ENCODE results near the gene DENND1A.

DNA sequence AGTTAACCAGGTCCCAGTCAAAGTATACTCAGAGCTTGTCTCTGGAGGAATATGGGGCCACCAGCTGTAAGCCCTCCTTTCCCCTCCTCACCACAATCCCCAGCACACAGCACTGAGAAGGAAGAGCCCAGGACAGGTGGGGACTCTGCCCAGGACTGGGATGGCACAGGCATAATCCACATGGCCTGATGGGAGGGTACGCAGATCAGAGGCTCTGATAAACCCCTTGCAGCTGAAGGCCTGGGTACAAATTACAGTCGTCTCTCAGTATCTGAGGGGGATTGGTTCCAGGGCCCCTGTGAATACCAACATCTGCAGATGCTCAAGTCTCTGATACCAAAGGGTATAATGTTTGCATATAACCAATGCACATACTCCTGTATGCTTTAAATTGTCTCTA is 328.1 kb downstream of the DENND1A start:
- TF ChIP-seq CTCF (IDR thresholded peaks at IDR 0.05) (no peak), POLR2A (IDR thresholded peaks at IDR 0.05) (no peak), POLR2AphosphoS5 (IDR thresholded peaks at IDR 0.05) (no peak), EP300 (IDR thresholded peaks at IDR 0.05) (no peak)
